Left lobe of liver (tissue), 2 donors: ENCODE data around the gene SREBF2. TPM values are rescaled to one million over a fixed set of nuclear protein-coding genes. Genes with fewer than 3 reads are reported as not detected.
A peak's percentile ranks its signal among the peaks of the same experiment; 100 is the strongest.
"Not testable (repeated sequence)": the region's sequence is repeated elsewhere in the genome, so short reads cannot be mapped to it uniquely, and the experiment has no call there.

Experiments
- ATAC-seq: fragments of 200-7000 bp; cut with Tn5 transposase; one replicate; pipeline ENCODE4 v1.9.1; 2020; ENCODE audit warnings: mild to moderate bottlenecking, moderate library complexity
- DNase-seq: peaks from one replicate; pipeline ENCODE4 v3.0.0-alpha.2; 2020; ENCODE audit warnings: low spot score
- total RNA-seq: library from RNA; stranded (reverse); gene quantifications from one replicate; pipeline ENCODE4 v1.2.1, GENCODE V29; 2021
- donor health status: DM: no; HTN: no; CAD: no; lungs with moderate emphysema.
- donor health status: DM: no; HTN: yes; CAD: no.

SREBF2 gene
- total RNA-seq, 1 donor from 2014 or later: 30.4 TPM

- ATAC-seq (peak; percentile 54), DNase-seq (no peak)
These were observed 8.3 kb downstream of the SREBF2 start for GRCh38 chr22:41841085-41841712.

DNA sequence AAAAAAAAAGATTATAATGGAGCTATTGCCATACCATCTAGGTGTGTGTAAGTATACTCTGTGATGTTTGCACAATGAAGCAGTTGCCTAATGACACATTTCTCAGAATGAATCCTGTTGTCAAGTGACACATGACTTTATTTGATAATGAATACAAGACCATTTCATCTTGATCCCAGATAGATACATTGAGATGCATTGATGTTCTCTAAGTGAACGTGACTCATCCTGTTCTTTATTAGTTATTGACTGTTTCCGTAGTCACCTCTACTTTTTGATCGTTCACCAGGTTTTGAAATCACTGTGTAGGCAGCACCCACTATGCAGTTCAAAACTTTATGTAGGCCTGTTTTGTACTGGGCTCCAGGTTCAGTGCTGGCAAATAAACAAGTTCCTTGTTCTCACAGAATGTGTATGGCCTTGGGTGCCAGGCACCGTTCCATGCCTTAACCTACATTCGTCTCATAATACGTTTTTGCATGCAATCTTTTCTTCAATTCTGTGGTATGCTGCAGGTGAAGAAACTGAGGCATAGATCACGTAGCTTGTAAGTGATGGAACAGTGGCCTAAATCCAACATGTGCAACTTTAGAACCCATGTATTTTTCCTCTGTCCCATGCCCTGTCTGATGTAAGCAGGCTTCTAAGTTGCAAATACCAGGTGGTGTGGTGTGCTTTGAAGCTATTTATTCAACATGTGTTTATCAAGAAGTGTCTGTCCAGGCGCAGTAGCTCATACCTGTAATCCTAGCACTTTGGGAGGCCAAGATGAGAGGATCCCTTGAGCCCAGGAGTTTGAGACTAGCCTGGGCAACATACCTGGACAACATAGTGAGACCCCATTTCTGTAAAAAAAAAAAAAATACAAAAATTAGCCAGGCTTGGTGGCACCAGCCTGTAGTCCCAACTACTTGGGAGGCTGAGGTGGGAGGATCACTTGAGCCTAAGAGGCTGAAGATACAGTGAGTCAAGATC lies 10.4 kb downstream of the SREBF2 start:
- no peak for DNase-seq
- peak; percentile 11 for ATAC-seq

GRCh38 chr22:41844036-41844435 lies 11.1 kb downstream of the SREBF2 start:
- ATAC-seq (no peak), DNase-seq (no peak)

DNA sequence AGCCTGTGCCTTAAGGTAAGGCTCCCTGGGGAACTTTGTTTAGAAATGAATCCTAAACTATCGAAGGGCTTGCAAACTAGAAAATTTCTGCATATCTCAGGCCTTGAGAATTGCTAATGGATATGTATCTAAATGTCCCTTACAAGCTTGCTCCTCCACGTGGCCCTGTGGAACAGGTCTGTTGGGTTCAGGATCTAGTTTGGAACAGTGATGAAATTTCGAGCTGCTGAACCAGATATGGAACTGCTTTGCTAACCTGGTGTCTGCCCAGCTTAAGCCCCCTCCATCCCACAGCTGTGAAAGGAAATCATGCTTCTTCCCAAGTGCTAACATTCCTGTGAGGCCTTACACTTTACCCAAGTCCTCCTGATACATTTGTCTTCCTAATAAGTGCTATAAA lies 11.6 kb downstream of the SREBF2 start:
- DNase-seq (no peak), ATAC-seq (peak; percentile 66)

- ATAC-seq: no peak
- no peak for DNase-seq
These were observed 12.7 kb downstream of the SREBF2 start for GRCh38 chr22:41845380-41846267.

- ATAC-seq (peak; percentile 27), DNase-seq (no peak)
These were observed 13.5 kb downstream of the SREBF2 start for GRCh38 chr22:41846268-41846987.

- DNase-seq (no peak), ATAC-seq (no peak)
These were observed 14.4 kb downstream of the SREBF2 start for GRCh38 chr22:41847300-41847699.

- no peak for DNase-seq
These were observed 15.6 kb downstream of the SREBF2 start for GRCh38 chr22:41848468-41848867.

GRCh38 chr22:41856469-41856868 lies 23.6 kb downstream of the SREBF2 start:
- DNase-seq (no peak), ATAC-seq (no peak)

More at GRCh38 chr22:41848468-41848867, 15.6 kb downstream of the SREBF2 start:
- ATAC-seq: peak; percentile 47

DNA sequence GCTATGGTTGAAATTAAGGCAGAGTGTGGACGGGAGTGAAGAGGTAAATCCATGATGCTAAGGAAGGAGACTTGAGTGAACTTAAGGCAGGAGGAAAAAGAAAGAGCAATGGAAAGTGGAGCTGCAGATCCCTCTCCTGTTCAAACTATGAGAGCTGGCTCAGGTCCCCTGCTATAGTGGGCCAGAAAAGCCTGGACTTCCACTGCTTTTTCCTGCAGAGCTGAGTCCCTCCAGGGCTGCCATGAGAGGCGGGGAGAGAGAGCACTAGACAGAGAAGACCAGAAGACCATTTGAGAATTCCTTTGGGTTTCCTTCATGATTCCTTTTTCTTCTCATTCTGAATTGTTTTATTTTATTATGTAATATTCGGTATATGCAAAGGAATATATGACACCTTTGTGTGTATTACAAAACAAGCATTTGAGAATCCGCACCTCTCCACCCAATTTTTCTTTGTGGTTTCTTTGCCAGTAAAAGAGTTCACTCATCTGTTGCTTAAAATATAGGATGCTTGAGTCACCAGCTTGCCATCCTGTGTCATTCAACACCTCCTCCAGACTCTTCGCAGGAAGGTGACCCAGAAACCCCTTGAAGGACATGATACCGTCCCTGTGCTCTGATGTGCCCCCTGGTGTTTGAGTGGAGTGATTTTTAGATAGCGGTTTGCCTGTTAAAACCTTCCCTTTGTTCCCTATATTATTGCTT lies 24.4 kb downstream of the SREBF2 start:
- ATAC-seq (peak; percentile 61), DNase-seq (no peak)

- no peak for ATAC-seq
- DNase-seq: no peak
These were observed 24.9 kb downstream of the SREBF2 start for GRCh38 chr22:41857860-41858199.

GRCh38 chr22:41862160-41862529 lies 29.2 kb downstream of the SREBF2 start:
- no peak for DNase-seq
- ATAC-seq: no peak

DNA sequence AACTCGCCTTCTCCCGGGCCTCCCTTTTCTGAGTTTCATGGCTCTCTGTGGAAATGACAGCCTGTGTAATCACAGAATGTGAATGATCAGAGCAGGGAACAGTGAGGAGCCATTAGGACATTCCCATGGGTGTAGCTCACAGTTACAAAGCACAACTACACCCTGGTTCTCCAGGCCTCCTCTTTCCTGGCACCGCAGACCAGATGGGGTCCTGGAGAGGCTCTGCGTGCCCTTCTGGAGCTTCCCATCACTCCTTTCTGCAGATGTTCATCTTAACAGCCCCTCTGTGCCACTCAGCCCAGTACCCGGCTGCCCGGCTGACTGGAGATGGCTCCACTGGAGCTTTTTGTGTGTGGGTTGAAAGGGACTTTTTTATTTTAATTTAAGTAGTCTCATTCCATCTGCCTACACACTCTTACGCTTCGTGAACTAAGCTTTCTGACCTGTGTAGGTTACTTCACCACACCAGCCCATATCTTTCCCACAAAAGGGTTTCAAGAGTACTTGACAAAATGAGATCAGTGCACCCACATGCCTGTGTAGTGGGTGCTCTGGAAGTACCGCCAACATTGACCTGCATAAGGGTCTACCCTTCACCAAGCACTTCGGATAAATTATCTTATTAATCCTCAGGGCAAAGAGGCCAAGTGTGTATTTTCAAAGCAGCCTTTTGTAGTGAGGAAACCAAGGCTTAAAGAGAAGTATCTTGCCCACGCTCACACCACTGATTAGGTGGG lies 29.8 kb downstream of the SREBF2 start:
- DNase-seq: no peak
- no peak for ATAC-seq

- ATAC-seq (no peak), DNase-seq (no peak)
These were observed 30.6 kb downstream of the SREBF2 start for GRCh38 chr22:41863472-41863871.

- ATAC-seq: no peak
- DNase-seq: no peak
These were observed 35.7 kb downstream of the SREBF2 start for GRCh38 chr22:41868556-41868955.

- not testable (repeated sequence) for ATAC-seq, DNase-seq
These were observed 37.2 kb downstream of the SREBF2 start for GRCh38 chr22:41870081-41870480.

- DNase-seq (no peak), ATAC-seq (no peak)
These were observed 37.9 kb downstream of the SREBF2 start for GRCh38 chr22:41870786-41871185.

- ATAC-seq: no peak
These were observed 40.5 kb downstream of the SREBF2 start for GRCh38 chr22:41873391-41873790.

DNA sequence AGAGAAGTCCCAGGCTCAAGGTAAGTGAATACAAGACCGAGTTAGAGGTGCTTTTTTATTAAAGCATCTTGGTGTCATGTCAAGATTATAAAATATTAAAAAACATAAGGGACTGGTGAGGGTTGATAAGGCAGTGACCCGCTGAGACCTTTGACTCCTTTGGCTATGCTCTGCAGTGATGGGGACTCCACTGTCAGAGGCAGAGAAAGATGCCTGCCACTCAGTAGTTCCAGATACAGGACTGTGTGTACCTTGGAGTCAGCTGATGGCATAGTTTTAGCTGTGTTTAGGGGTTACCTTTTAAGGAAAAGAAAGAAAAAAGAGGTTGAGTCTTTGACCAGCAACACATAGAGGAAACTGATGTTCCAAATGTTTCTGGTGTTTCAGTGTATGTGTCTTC lies 41.2 kb downstream of the SREBF2 start:
- ATAC-seq (no peak), DNase-seq (no peak)

More at GRCh38 chr22:41873391-41873790, 40.5 kb downstream of the SREBF2 start:
- no peak for DNase-seq
